T-helper 1 cell treated with Interleukin-12 subunit alpha and Interleukin-12 subunit beta and Interleukin-4 antibody, amounts not matched to agents 30 ng/mL and 1 ng/mL, for 36 hours (primary cell): Measurements from ENCODE around the gene TBC1D7. TPM values are rescaled to one million over a fixed set of nuclear protein-coding genes. Genes with fewer than 3 reads are reported as not detected.

Source experiments
- intact Hi-C: fragments of 100-400 bp; cut with micrococcal nuclease; formaldehyde crosslinking; loops from one replicate; pipeline ENCODE4 v1.15.1; 2024
- total RNA-seq: library from RNA; stranded (reverse); gene quantifications from 2 replicates; pipeline ENCODE4 v1.2.3, GENCODE V29; 2022

Gene TBC1D7
- total RNA-seq, 1 donor from 2014 or later = 24.0 TPM

- intact Hi-C loops = loop anchor here (10.0 kb wide), 2 partner anchors 407 to 437 kb away; no protein-coding TSS in a partner anchor
Measured at GRCh38 chr6:13357551-13358075, 29.3 kb upstream of the TBC1D7 start.

DNA sequence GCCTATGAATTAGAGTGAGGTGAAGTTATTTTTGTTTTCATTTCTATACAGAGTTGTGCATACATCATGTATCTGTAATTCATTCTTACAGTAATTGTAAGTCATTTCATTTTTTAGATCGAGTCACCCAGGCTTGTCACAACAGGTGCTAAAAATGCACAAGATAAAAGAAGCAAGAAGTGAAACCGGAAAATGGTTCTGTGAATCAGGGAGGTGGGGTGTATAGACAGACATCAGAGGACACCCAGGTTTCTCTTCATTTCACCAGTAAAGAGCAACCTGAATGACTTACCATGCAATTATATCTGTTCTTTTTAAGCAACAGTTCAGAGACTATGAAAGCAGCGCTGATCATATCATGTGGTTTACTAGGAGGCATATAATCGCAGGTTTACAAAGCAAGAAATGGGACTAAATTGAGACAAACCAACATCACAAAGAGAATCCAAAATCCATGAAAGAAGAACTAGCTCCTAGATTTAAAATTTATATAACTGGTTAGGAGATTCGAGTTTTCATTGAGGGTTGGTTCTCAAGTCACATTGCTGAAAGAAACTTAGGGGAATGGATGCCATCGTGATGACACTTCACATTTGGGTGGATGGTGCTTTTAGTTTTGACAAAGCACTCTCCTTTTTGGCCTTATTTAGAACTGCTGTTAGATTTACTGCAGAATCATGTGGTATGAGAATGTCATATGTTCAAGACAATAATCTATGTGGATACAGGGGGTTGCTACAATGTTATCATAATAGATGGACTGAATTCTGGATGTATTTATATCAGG, 27.9 kb upstream of the TBC1D7 start:
- intact Hi-C loops = loop anchor here (1.0 to 10.0 kb wide), 14 partner anchors 16 to 439 kb away; partner anchors contain the start of genes GFOD1 and TBC1D7

GRCh38 chr6:13355043-13355945, 27.0 kb upstream of the TBC1D7 start:
- intact Hi-C loops = loop anchor here (1.0 to 10.0 kb wide), 5 partner anchors 15 to 440 kb away; no protein-coding TSS in a partner anchor

DNA sequence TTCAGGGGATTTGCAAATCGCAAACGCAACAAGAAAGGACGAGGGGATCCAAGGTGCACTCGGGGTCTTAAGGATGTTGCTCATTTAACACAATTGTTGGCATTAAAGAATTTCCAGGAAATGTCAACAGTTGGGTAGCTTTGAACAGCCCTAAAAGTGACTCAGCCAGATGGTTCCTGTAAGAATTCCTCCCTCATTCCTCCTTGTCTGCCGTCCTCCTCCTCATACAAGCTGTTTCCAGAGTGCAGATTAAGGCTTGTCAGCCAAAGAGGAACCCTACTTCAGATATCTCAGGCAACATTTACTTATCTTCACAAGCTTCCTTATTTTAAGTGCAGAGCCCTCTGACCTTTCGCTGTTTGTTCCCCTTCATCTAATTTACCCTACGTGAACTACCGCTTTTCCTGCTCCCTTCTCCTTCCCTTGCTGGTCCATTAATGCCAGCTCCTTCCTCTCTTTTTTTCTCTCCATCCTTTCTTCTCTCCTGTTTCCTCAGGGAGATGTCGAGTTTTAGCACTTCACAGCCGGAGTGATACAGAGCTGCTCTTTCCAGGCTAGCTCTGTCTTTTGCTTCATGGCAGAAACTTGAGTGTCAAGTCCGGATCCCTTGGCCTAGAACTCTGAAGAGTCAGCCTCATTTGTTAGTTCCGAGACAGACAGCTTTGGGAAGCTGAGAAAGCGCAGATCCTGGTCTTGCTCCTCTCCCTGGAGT, 26.1 kb upstream of the TBC1D7 start:
- intact Hi-C loops = loop anchor here (1.0 to 10.0 kb wide), 5 partner anchors 14 to 440 kb away; no protein-coding TSS in a partner anchor

GRCh38 chr6:13352165-13352564, 23.8 kb upstream of the TBC1D7 start:
- intact Hi-C loops = loop anchor here (10.0 kb wide), 2 partner anchors 413 to 443 kb away; no protein-coding TSS in a partner anchor

DNA sequence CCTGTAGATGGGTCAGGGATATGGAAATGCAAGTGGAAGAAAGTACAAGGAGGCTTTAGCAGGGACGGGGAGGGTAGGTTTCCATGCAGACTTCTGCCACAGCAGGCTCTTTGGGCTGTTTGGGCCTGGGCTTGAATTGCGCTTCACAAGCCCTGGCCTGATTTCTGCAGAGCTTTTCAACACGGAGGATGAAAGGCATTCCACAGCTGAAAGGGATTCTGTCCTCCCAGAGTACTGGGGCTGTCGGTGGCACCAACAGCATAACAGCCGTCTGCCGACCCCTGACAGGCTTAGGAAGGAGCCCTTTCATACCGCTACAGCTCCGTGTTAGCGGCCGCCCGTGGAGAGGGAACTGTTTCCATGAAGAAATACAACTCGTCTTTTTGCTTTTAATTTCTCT, 22.9 kb upstream of the TBC1D7 start:
- intact Hi-C loops = loop anchor here (10.0 kb wide), 2 partner anchors 414 to 444 kb away; no protein-coding TSS in a partner anchor

DNA sequence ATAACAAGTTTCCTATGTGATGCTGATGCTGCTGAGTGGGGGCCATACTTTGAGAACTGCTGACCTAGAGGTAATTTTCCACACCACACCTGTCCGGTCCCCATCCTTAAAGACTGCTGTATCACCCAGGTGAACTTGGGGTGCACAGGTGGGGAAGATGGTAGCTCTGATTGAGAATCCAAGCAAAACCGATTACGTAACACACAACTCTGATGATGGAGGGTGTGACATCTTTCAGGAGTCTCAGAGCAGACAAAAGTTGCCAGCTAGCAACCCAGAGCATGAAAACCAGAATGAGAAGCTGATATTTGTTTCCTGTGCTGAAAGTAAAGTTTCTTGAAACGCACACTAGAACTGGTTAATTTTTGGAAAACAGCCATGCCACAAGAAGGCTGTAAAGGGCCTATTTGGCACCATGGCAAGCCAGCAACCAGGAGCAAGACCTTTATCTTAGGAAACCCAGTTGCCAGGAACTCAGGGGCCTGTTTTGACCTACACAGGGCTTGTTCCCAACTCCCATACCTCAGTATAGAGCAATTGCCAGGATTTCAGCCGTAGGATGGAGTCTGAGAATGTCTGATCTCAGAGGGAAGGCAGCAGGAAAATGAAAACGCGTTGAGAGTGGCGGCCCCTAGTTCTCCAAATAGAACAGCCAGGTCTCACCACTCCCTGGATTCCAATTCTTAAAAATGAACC, 21.6 kb upstream of the TBC1D7 start:
- intact Hi-C loops = loop anchor here (10.0 kb wide), 2 partner anchors 415 to 445 kb away; no protein-coding TSS in a partner anchor

- intact Hi-C loops = no loop called here
Measured at GRCh38 chr6:13348334-13349113, 20.2 kb upstream of the TBC1D7 start.

- intact Hi-C loops = no loop called here
Measured at GRCh38 chr6:13346245-13346644, 17.9 kb upstream of the TBC1D7 start.

DNA sequence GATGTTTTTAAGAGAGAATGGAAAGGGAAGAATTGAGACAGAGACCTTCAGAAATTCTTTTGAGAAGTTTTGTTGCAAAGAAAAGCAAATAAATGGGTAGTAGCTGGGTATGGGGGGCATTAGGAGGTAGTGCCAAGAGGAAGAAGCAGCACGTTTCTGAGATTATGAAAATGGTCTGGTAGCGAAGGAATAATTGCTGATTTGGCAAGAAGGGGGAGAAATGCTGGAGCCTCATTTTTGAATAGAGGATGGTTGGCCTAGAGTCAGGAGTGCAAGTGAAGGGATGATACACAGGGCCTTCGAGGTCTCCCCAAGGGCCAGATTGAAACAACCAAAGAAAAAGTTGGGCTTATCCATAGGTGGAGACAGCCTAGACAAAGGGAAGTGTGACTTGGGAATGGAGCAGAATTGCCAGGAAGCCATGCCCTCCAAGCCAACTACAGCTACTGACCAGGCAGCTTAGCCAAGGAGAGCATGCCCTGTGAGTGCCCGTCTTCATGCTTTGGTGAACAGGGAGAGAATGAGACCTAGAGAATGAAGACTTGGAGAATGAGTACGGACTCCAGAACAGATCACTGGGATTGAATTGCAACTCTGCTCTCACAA, 14.2 kb upstream of the TBC1D7 start:
- intact Hi-C loops = no loop called here

- intact Hi-C loops = loop anchor here (1.0 kb wide), 1 partner anchor 15 kb away; no protein-coding TSS in a partner anchor
Measured at GRCh38 chr6:13339863-13340630, 11.7 kb upstream of the TBC1D7 start.

GRCh38 chr6:13338038-13338437, 9.7 kb upstream of the TBC1D7 start:
- intact Hi-C loops = no loop called here

GRCh38 chr6:13336553-13336952, 8.2 kb upstream of the TBC1D7 start:
- intact Hi-C loops = loop anchor here (1.0 to 2.0 kb wide), 8 partner anchors 19 to 730 kb away; no protein-coding TSS in a partner anchor

DNA sequence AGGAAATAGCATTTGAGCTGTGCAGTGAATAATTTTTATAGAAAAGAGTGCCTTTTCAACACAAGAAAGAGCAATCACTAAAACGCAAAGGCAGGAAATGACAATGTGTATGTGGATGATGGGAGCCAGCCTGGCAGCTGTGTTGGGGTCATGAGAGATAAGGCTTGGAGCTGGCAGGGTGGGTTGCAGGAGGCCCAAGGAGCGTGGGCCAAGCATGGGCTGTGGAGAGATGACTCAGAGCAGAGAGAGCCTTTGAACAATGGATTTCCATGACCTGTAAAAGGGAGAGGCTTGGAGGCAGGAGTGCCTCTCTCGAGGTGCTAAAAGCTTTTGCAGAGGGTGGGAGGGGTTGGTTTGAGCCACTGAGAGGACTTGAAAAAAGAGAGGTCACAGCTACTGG, 6.6 kb upstream of the TBC1D7 start:
- intact Hi-C loops = loop anchor here (5.0 kb wide), 1 partner anchor 318 kb away; no protein-coding TSS in a partner anchor

- intact Hi-C loops = loop anchor here (5.0 kb wide), 1 partner anchor 315 kb away; no protein-coding TSS in a partner anchor
Measured at GRCh38 chr6:13332349-13332706, 4.0 kb upstream of the TBC1D7 start.

DNA sequence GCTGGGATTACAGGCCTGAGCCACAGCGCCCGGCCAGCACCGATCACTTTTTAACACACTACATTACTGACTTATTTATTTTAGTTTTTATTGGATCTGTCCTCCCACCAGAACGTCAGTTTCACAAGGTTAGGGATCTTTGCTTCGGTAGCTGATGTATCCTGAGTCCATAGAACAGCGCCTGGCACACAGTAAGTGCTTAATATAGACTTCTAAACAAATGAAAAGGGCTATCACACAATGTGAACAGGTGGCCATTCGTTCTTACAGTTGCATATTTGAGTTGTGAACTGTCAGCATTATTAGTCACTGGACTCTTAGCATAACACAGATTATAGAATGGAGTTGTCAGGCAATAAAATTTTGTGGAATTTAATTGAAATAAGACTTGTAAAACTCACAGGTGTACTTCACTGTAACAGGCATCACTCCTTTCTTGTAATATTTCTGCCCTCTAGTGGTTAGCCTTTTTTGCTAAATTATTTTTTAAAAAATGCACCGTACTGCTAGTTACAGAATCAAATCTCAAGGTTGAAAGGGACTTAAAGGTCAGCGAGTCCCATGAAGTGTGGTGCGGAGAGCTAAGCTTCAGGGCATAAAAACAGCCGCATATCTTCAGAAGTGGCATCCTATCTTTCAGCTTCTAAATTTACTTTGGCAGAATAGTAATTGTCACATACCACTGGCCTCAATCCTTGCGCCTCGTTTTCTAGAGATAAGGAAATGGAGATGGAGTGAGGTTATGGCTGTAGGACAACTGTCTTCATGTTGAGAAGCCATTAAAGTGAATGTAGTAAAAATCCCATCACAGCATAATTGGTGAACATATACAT, 3.4 kb upstream of the TBC1D7 start:
- intact Hi-C loops = loop anchor here (1.0 to 5.0 kb wide), 4 partner anchors 136 to 441 kb away; no protein-coding TSS in a partner anchor

DNA sequence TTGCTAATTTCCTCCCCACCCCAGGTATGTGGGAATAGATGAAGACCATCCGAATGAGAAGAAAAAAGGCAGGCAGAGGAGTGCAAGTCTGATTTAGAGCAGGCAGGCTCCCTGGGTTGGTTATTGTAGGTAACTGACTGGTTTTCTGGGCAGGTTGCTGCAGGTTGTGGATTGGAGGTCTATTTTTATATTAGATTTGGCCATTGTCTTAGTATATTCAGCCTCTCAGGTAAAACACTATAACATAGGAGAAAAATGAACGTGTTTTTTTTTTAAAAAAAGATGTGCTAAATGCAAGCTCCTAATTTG, 492 bp upstream of the TBC1D7 start:
- intact Hi-C loops = loop anchor here (1.0 to 5.0 kb wide), 11 partner anchors 26 to 788 kb away; partner anchors contain the start of genes CD83, GFOD1, MCUR1 and NOL7
